Epithelial cell of proximal tubule (primary cell): Measurements from ENCODE around the gene GPC5. TPM values are rescaled to one million over a fixed set of nuclear protein-coding genes. Genes with fewer than 3 reads are reported as not detected.

Experiments
- DNase-seq: peaks from one replicate; pipeline ENCODE4 v3.0.0-alpha.2; 2011; ENCODE audit warnings: low read depth
- H3K4me3 ChIP-seq: 2 replicates; pipeline ENCODE4 v1.5.1; 2011; ENCODE audit warnings: low read depth, mild to moderate bottlenecking, low read length
- total RNA-seq: library from RNA; depleted of rRNA; stranded (reverse); fragments of >200 nt; gene quantifications from 2 replicates; pipeline ENCODE4 v1.2.3, GENCODE V29; 2015
- TF ChIP-seq, protein P1 (sequence below): conservative IDR thresholded peaks from 2 replicates; pipeline ENCODE4 v1.5.1; 2012; ENCODE audit warnings: low read depth, mild to moderate bottlenecking, low read length

Gene GPC5
- total RNA-seq, 1 donor from 2014 or later, result not detected

DNA sequence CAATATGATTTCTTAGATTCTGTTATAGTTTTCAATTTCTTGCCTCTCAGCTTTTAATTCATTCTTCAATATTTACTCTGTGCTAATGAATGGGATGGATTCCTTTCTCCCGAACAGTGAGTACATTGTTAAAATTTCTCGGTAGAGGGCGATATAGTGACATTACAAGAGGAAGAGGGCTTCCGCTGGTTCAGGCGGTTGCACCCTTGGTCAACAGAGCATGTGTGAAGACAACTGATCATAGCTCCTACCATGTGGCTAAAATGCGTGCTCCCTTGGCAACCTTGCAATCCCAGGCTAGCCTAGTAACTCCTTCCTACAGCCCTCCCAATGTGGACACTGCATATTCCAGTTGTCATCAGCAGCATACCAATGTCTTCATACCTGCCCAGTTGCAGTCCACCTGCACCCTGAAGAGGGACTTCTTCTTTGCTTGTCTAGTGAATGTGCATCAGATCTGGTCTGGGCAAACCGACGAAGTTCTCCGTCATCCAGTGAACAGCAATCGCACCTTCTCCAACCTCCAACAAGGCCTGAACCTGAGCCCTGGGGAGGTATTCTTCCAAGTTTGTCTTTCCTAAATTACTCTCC is 1175.1 kb downstream of the GPC5 start:
- H3K4me3 ChIP-seq, result no peak overlapping the region
- DNase-seq, result peak; percentile 56
- TF ChIP-seq, protein P1, sequence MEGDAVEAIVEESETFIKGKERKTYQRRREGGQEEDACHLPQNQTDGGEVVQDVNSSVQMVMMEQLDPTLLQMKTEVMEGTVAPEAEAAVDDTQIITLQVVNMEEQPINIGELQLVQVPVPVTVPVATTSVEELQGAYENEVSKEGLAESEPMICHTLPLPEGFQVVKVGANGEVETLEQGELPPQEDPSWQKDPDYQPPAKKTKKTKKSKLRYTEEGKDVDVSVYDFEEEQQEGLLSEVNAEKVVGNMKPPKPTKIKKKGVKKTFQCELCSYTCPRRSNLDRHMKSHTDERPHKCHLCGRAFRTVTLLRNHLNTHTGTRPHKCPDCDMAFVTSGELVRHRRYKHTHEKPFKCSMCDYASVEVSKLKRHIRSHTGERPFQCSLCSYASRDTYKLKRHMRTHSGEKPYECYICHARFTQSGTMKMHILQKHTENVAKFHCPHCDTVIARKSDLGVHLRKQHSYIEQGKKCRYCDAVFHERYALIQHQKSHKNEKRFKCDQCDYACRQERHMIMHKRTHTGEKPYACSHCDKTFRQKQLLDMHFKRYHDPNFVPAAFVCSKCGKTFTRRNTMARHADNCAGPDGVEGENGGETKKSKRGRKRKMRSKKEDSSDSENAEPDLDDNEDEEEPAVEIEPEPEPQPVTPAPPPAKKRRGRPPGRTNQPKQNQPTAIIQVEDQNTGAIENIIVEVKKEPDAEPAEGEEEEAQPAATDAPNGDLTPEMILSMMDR, result peak; percentile 66

- DNase-seq, result no peak
- TF ChIP-seq, protein P1, result no peak
- no peak overlapping the region for H3K4me3 ChIP-seq
Measured at GRCh38 chr13:92574499-92574898, 1176.1 kb downstream of the GPC5 start.

DNA sequence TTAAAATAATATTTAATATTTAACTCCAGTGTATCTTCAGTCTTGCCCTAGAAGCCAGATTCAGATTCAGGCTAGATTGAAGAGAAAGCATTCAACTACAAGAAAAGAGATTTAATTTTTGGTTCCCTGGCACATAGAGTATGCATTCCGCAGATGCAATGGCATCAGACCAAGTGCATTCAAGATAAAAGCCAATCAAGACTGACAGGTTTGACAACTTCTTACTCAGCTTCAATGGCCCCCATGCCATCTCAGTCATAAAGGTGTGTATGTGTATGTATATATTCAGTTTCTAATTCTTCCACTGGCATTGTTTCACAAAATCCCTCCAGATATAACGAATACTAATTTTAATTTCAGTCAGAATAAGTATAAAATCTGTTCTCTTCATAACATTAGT is 1177.4 kb downstream of the GPC5 start:
- no peak overlapping the region for H3K4me3 ChIP-seq
- no peak for DNase-seq
- TF ChIP-seq, protein P1, result no peak

DNA sequence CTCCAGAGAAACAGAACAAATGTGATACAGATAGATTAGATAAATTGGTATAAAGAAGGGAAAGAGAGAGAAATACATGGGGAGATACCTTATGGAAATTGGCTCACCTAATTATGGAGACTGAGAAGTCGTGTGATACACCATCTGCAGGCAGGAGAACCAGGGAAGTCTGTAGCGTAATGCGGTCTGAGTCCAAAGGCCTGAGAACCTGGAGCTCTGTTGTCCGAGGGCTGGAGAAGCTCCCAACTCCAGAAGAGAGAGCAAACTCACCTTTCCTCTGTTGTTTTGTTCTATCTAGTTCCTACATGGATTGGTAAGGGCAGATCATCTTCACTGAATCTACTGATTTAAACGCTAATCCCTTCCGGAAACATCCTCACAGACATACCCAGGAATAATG is 1179.9 kb downstream of the GPC5 start:
- TF ChIP-seq, protein P1, result no peak
- H3K4me3 ChIP-seq, result no peak overlapping the region
- no peak for DNase-seq

- no peak for DNase-seq
- TF ChIP-seq, protein P1, result no peak
- H3K4me3 ChIP-seq, result no peak overlapping the region
Measured at GRCh38 chr13:92589955-92590354, 1191.5 kb downstream of the GPC5 start.

GRCh38 chr13:92590503-92590908 is 1192.1 kb downstream of the GPC5 start:
- TF ChIP-seq, protein P1, result no peak
- DNase-seq, result no peak
- no peak overlapping the region for H3K4me3 ChIP-seq

- TF ChIP-seq, protein P1, result no peak
- no peak overlapping the region for H3K4me3 ChIP-seq
- DNase-seq, result no peak
Measured at GRCh38 chr13:92591117-92591516, 1192.7 kb downstream of the GPC5 start.
